HEK293 (cell line): ENCODE data around the gene ATAD1.

ENCODE experiments used
- ATF2 ChIP-seq: fragments of 450-650 bp; formaldehyde crosslinking; IDR thresholded peaks from 2 replicates; pipeline ENCODE4 v1.5.1; 2016; ENCODE audit warnings: missing biosample characterization, missing genetic modification characterization, low read depth
- BCL11B ChIP-seq: fragments of 450-650 bp; formaldehyde crosslinking; IDR thresholded peaks from 2 replicates; pipeline ENCODE4 v1.5.1; 2016; ENCODE audit warnings: low read depth, missing biosample characterization, missing genetic modification characterization
- CTCF ChIP-seq: fragments of 450-650 bp; formaldehyde crosslinking; IDR thresholded peaks from 2 replicates; pipeline ENCODE4 v1.5.1; 2016; ENCODE audit warnings: missing biosample characterization, missing genetic modification characterization
- ZNF140 ChIP-seq: fragments of 450-650 bp; formaldehyde crosslinking; IDR thresholded peaks from 2 replicates; pipeline ENCODE4 v1.5.1; 2016; ENCODE audit warnings: missing biosample characterization, missing genetic modification characterization
- ZNF24 ChIP-seq: fragments of 450-650 bp; formaldehyde crosslinking; IDR thresholded peaks from 2 replicates; pipeline ENCODE4 v1.5.1; 2016; ENCODE audit warnings: missing biosample characterization, missing genetic modification characterization
- ZNF785 ChIP-seq: fragments of 450-650 bp; formaldehyde crosslinking; IDR thresholded peaks from 2 replicates; pipeline ENCODE4 v1.5.1; 2016; ENCODE audit warnings: missing biosample characterization, missing genetic modification characterization
- TF ChIP-seq, protein P1 (sequence below): fragments of 450-650 bp; formaldehyde crosslinking; IDR thresholded peaks from 2 replicates; pipeline ENCODE4 v1.5.1; 2016; ENCODE audit warnings: missing biosample characterization, missing genetic modification characterization

DNA sequence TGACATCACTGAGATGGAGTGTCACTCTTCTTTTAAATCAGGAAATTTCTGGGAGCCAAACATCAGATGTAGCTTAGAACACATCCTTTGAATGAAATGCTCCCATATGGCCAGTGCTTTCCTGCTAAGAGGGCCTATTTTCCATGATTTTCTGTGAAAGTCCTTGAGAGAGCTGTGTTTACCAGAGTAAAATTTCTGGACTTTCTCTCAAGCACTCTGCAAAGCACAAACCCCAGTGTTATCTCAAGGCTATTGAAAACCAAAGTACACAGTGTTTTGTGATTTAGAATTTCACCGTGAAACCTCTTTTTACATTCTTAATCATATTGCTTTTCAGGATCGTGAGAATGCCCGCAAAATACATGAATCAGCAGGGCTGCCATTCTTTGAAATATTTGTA lies 104.3 kb downstream of the ATAD1 start:
- no peak for TF ChIP-seq ZNF785 (tag by site-specific recombination)
- no peak for TF ChIP-seq BCL11B (tag by site-specific recombination)
- TF ChIP-seq, protein P1, sequence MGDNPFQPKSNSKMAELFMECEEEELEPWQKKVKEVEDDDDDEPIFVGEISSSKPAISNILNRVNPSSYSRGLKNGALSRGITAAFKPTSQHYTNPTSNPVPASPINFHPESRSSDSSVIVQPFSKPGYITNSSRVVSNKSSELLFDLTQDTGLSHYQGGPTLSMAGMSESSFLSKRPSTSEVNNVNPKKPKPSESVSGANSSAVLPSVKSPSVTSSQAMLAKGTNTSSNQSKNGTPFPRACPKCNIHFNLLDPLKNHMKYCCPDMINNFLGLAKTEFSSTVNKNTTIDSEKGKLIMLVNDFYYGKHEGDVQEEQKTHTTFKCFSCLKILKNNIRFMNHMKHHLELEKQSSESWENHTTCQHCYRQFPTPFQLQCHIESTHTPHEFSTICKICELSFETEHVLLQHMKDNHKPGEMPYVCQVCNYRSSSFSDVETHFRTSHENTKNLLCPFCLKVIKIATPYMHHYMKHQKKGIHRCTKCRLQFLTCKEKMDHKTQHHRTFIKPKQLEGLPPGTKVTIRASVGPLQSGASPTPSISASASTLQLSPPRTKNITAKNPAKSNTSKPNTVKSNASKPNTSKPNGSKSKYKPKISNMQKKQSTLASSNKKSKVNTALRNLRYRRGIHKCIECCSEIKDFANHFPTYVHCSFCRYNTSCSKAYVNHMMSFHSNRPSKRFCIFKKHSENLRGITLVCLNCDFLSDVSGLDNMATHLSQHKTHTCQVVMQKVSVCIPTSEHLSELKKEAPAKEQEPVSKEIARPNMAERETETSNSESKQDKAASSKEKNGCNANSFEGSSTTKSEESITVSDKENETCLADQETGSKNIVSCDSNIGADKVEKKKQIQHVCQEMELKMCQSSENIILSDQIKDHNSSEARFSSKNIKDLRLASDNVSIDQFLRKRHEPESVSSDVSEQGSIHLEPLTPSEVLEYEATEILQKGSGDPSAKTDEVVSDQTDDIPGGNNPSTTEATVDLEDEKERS (tag by site-specific recombination): no peak
- TF ChIP-seq ZNF140 (tag by site-specific recombination): no peak
- no peak for TF ChIP-seq ATF2
- TF ChIP-seq ZNF24: no peak
- no peak for TF ChIP-seq CTCF
